ENCODE data around the gene ATG5.

- TF ChIP-seq GATA2 (IDR thresholded peaks at IDR 0.05; ENCODE audit: low read depth, low read length) (no peak), GATA3 (IDR thresholded peaks at IDR 0.05; ENCODE audit: low read depth, low read length) (no peak)
These were observed 139.4 kb downstream of the ATG5 start for GRCh38 chr6:106186172-106186571.
